Stimulated activated CD4-positive, alpha-beta T cell treated with anti-CD3 and anti-CD28 coated beads, Interleukin-4, amount 100 ng/mL, for 1 hour (primary cell): ENCODE data around the gene NUBP1.
"Not testable (repeated sequence)": the region's sequence is repeated elsewhere in the genome, so short reads cannot be mapped to it uniquely, and the experiment has no call there.

ENCODE experiments used
- DNase-seq: peaks from one replicate; pipeline ENCODE4 v3.0.0-alpha.2; 2020

NUBP1 gene

DNA sequence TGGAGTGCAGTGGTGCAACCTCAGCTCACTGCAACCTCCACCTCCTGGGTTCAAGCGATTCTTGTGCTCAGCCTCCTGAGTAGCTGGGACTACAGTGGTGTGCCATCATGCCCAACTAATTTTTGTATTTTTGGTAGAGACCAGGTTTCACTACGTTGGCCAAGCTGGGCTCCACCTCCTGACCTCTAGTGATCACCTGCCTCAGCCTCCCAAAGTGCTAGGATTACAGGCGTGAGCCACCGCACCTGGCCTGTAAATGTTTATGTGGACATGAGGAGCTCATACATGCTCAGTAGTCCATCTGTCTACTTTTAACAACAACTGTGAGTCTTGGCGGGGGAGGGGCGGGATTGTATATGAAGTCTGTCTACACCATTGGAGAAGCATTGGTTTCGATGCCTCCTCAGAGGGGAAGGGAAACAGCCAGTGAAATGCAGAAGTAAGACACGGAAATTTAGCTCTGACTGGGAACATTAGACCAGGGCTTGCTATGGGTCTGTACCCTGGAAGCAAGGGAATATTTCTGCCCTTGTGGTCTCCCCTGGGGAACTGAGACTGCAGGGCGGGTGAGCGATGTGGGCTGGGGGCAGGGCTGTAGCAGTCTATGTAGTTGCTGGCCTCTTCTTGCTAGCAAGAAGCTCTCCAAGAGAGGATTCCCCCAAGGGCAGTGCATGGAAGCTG, 9.3 kb downstream of the NUBP1 start:
- DNase-seq: no peak

DNA sequence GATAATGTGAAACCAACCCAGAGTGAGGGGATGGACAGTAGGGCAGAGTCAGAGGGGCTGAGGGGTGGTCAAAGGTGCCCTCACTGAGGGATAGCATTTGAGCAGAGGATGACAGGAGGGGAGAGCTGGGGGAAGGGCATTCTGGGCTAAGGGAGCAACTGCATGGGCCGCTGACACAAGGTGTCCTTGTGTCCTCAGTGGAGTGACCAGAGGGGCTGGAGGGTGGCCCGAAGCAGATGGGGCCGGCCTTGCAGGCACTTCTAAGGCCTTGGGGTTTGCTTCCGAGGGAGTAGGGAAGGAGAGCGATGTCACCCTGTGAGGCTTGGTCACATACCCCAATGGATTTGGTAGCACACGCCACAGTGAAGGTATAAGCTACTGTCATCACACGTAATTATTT, 10.0 kb downstream of the NUBP1 start:
- DNase-seq: no peak

DNA sequence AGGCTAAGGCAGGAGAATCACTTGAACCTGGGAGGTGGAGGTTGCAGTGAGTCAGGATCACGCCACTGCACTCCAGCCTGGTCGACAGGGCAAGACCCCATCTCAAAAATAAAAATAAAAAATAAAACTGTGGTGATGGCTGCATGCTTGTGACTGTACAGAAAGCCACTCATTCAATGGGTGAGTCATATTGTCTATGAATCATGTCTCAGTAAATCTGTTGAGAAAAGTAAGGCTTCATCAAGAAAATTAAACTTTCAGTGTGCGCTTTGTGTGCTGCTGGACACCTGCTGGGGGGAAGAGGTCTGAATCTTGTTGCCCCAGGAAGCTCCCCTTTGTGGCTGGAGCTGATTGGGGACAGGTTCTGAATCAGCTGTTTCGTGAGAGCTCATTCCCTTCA, 11.3 kb downstream of the NUBP1 start:
- no peak for DNase-seq

DNA sequence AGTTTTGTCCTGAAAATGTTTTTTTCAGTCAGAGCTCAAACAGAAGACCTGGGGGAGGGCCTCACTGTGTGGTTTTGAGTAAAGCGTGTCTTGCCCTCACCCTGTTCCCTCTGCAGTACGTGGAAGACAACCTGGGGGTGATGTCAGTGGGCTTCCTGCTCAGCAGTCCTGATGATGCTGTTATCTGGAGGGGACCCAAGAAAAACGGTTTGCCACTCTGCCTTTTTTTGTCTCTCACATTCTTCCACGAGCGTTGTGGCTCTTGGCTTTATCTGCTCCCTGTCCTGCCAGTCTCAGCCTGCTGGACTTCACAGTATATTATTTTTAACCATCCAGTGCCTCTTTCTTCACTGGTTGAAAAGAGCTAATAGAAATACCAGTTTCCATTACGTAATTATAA, 12.9 kb downstream of the NUBP1 start:
- no peak for DNase-seq

DNA sequence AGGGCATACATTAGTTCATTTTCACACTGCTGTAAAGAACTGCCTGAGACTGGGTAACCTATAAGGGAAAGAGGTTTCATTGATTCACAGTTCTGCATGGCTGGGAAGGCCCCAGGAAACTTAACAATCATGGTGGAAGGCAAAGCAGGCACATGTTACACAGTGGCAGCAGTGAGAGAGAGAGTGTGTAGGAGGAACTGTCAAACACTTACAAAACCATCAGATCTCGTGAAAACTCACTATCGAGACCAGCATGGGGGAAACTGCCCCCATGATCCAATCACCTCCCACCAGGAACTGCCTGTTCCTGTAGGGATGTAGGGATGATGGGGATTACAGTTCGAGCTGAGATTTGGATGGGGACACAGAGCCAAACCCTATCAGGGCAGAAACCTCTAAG, 17.2 kb downstream of the NUBP1 start:
- no peak for DNase-seq

DNA sequence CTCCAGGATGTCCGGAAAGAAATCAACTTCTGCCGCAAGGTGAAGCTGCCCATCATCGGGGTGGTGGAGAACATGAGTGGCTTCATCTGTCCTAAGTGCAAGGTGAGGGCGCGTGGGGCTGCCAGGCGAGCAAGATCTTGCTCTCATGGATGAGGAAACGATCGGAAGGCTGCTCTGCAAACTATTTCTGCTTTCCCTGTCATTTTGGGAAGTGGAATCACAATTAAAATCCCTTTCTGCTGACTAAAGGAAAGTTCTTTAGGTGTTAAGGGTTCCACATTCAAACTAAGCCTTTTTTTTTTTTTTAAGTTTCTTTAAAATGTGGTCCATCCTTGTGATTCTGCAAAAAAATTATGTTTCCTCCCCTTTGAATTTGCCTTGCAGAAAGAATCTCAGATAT, 17.7 kb downstream of the NUBP1 start:
- no peak for DNase-seq

DNA sequence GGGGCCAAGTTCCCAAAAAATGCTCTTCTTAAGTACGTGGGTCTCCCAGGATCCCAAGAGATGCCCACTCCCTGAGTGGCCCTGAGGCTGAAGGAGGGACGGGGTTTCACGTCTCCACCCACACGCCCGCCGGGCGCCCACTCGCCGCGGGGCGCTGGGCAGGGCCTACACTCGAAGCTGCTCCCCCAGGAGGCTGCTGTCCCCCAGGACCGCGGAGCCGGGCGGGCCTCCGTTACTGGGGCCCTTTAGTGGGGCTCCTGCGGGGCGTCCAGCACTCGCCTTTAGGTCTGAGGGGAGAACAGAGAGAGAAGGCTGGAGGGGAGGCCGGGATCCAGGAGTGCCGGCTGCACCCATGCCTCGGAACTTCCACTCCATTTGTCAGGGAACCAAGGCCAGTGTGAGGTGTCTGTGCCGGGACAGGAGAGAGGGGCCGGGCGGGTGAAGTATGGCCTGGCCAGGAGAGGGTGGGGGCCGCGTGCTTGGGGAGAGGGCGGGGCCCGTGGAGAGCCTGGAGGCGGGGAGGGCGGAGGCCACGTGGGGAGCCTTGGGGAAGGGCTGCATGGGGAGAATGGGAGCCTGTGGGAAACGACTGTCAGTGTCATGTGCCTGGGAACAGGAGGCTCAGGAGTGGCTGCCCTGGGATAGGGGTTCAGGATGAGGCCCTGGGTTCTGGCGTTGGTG, 18.8 kb downstream of the NUBP1 start:
- no peak for DNase-seq

DNA sequence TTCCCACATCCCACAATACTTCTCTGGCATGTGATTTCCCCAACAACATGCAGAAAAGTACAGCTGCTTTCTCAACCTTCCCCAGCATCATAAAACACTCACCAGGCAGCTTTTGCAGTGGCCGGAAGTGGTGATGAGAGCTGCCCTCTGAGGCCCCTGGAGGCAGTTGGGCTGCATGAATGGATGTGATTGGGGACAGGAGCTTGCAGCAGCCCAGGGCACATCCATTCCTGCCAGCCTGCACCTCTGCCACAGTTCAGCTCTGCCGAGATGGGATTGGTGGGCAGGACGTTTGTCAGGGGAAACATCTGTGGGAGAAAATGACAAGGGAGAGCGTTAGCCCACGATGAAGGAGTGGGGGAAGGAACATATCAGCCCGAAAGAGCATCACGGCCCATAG, 19.8 kb downstream of the NUBP1 start:
- DNase-seq: no peak

DNA sequence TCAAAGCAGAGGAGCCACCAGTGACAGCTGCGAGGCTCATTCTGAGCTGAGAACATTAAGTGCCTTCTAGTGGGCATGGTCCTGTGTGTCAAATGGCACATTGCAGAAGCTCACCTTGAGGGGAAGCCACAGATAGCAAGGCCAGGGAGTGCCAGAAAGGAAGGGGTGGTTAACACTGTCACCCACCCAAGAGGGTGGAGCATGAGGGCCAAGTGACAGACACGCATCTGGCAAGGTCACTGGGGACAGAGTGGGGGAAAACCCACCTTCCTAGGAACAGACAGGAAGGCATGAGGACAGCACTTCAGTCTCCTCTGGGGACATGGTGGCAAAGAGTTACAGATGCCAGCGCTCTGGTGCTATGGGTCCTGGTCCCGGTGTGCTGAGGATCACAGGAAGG, 22.1 kb downstream of the NUBP1 start:
- no peak for DNase-seq

DNA sequence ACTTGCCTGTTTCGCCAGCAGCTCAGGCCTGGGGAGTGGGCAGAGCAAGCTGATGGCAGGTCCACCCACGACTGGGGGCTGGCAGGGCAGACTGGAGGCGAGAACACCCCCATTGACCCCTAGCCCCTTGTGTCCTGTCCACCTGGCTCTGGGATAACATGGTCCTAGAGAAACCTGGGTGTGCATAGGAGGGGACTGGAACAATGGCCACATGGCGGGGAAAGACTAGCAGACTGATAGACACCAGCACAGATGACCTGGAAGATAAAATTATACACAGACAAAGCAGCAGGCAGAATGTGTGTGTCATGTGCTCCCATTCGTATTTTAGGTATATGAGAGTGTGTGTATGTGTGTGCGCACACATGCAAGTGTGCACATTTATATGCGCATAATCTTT, 23.5 kb downstream of the NUBP1 start:
- no peak for DNase-seq

DNA sequence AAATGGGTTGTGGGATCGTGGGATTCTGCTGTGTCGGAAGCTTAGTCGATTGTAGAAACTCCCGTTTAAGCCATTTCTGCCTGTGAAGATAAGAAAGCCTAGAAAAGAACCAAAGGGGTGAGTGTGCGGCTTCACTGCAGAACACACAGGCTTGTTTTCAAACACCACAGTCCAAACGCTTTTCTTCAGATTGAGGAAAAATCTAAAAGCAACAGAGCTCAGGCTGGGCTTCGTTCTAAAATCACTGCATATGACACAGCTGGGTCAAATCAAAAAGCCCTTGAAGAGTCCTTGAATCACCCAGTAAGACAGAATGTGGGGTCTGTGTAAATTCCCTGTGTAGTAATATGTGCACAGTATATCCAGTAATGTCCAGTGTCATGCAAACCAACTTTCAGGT, 25.7 kb downstream of the NUBP1 start:
- DNase-seq: no peak

DNA sequence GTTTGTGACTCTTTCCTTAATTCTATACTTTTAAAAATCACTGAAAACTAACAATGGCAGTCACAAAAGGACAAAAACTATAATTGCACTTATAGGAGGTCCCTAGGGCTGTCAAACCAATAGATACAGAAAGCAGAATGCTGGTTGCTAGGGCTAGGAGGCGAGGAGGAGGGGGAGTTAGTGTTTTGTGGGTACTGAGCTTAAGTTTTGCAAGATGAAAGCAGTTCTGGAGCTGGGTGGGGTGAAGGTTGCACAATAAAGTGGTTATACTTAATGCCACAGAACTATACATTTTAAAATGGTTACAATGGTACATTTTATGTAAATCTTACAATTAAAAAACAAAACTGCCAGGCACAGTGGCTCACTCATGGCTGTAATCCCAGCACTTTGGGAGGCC, 27.3 kb downstream of the NUBP1 start:
- DNase-seq: no peak

DNA sequence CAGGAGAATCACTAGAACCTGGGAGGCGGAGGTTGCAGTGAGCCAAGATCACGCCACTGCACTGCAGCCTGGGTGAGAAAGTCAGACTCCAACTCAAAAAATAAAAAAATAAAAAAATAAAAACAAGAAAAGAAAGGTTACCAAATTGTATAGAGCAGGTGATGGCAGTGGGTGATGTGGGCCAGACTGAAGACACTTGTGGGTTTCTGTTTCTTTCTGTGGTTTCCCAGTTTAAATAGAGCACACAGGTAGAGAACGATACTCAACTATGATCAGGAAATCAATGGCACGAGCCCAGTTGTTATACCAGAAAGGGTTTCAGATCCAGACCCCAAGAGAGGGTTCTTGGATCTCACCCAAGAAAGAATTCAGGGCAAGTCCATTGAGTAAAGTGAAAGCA, 32.6 kb downstream of the NUBP1 start:
- no peak for DNase-seq

DNA sequence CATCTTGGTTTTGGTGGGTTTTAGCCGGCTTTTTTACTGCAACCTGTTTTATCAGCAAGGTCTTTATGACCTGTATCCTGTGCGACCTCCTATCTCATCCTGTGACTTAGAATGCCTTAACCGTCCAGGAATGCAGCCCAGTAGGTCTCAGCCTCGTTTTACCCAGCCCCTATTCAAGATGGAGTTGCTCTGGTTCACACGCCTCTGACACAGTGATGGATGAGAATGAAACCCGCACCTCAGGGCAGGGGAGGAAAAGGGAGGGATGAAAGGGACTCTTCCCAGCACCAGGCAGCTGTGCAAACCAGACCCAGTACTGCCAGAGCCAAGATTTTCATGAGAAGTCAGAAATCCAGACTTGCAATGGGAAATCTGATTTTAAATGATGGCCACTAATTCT, 33.3 kb downstream of the NUBP1 start:
- not testable (repeated sequence) for DNase-seq

DNA sequence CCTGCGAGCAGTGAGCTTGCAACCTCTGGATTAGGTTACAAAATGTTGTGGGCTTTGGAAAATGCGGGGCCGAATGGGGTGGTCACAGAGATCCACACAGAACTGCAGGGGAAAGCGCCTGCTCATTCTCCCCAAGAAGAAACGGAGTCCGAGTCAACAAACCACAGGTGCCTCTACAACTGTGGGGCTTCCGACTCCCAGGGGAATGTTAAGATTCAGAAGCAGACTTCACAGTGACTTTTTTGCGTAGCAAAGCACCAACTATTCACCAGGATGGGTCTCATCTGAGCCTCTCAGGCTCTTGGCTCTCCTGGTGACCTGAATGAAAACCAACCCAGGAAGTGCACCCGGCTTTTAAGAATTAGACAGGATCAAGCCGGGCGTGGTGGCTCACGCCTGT, 33.7 kb downstream of the NUBP1 start:
- DNase-seq: no peak

DNA sequence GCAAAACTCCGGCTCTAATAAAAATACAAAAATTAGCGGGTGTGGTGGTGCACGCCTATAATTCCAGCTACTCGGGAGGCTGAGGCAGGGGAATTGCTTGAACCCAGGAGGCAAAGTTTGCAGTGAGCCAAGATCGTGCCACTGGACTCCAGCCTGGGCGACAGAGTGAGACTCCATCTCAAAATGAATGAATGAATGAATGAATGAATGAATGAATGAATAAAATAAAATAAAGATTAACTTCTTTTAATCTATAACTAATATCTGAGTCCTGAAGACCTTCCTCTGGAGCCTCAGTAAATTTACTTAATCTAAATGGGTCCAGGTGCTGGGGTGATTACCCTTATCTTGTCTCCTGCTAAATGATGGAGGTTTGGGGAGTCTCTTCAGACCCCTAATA, 36.3 kb downstream of the NUBP1 start:
- not testable (repeated sequence) for DNase-seq

DNA sequence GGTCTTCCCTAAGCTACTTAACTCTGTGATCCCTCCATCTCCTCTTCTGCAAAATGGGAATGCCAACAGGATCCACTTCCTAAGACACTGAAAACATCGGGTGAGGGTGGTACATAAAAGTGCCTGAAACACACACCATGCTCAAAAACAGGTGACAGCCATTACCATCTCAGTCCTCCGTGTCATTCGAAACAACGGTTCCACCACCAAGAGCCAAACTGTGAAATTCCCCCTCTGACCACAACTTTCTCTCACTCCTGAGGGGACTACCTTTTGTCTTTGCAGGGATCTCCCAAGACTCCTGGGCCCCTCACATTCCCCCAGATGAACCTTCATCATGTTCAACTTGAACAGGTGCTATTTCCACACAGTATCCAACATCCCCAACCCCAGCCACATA, 37.0 kb downstream of the NUBP1 start:
- DNase-seq: no peak

DNA sequence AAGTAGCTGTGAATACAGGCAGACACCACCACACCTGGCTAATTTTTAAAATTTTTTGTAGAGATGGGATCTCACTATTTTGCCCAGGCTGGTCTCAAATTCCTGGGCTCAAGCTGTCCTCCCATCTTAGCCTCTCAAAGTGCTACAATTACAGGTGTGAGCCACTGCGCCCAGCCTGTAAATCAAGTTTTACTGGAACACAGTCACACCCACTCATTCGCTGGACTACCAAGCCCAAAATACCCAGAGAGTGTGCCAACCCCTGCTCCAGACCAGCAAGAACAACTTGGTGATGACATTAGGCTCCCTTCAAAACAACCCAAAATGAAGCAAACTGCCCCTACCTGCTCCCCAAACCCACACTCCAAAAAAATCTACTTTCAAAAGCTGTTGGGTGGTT, 39.0 kb downstream of the NUBP1 start:
- no peak for DNase-seq

DNA sequence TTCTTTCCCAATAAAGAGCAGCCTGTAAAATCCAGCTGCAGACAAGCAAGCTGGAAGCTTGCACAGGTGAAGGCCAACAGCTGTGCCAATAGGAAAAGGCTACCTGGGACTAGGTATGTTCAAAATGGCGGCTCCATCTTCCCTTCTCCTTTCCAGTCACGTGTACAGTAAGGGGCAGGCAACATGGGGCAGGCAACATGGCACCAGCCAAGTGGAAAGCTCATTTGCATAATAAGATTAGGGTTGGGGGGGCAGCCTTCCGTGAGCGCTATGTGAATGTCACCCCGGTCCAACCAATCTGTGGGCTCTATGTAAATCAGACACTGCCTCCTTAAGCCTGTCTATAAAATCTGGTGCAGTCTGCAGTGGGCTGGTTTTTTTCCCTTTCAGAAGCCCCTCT, 43.7 kb downstream of the NUBP1 start:
- no peak for DNase-seq

DNA sequence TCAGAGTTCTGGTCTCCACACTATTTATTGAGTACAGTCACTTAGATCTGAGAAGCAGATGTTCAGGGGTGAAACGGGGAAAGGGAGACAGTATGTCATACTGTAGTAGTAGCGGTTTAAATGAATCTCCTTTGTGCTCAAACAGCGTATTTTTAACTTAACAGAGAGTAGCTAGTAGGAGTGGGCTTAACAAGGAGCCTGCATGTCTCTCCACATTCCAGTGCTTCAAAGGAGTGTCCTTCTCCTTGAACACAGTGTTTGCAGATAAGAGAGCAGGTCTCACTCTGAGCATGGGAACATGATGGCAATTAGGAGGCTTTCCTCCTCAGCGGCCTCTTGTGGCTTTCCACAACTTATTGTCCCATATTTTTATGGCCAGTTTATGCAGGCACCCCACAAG, 45.0 kb downstream of the NUBP1 start:
- DNase-seq: not testable (repeated sequence)

DNA sequence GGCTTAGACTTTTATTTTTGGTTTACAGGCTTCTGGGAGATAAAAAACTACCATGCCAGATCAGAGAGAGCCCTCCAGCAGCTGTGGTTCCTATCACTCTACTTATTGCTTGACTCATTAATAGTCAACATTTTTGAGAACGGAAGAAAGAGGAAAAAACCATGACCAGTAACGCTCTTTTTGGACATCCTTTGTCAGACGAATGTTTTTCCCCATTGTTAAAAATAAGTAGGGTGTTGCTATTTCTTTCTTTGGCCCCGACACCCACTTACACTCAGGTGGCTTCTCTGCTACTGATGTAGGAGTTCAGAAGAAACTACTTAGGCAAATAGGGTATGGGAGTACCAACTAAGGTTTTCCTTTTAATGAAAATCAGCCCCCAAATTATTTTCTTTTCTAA, 47.4 kb downstream of the NUBP1 start:
- no peak for DNase-seq

DNA sequence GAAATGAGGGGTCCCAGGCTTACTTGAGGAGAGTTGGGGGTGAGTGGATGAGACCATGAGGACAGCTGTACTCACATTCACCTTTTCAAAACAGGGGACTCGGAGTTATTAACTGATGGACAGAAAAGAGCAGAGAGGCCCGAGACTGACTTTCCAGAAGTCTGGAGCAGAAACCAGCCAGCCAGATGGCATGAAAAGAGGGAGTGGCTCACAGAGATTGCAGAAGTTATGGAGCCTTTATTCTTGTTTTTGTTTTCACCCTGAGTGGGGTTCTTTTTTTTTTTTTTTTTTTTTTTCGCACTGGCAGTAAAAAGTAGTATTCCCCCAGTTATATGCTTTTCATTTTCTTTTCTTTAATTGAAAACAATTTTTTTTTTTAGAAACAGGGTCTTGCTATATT, 56.1 kb downstream of the NUBP1 start:
- DNase-seq: no peak

DNA sequence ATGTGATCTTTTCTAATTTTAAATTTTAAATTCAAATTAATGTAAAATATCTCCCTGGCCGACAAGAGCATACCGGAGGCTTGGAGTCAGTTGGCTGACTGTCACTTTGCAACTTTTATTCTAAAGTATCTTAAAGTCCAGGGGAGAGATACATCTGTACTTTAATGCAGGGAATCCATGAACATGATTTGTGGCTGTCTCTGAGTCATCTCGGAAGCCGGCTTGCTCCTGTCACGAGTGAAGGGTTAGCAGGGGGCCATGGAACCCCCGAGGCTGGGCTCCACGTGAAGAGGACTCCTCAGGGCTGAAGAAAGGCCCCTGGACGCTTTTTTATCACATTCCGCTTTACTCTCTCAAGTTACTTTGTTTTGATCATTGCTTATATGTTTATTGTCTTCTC, 61.7 kb downstream of the NUBP1 start:
- DNase-seq: no peak

DNA sequence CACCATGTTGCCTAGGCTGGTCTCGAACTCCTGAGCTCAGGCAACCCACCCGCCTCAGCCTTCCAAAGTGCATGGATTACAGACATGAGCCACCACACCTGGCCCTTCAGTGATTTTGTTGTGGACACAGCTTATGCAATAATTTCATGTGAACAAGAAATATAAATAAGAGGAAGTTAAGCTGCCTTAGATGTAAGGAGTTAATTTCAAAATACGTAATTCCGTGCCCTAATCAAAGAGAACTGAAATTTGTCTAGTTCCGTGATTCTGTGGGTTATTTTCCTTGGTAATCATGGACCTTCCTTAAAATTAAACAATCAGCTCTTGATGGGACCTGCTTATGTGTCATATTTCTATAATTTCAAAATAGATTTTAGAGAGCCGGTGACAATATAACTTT, 63.1 kb downstream of the NUBP1 start:
- DNase-seq: no peak

DNA sequence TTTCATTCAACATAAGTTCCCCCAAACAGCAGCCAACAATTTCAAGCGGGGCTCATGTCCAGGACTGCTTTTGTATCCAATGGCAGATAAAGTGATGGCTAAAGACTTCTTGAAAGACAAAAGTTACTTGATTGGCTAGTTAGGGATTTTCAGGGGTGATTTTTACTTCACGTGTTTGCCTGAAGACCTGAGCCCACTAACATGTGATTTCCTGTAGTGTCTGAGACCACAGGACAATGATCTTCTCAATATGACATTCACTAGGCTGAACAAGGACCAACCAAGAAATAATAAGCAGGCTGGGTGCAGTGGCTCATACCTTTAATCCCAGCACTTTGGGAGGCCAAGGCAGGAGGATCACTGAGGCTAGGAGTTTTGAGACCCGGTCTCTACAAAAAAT, 64.6 kb downstream of the NUBP1 start:
- no peak for DNase-seq
